HG02884 (cell line): Measurements from ENCODE around the gene ACE.

Experiments
- ATAC-seq: cut with Tn5 transposase; IDR thresholded peaks from one replicate; pipeline ENCODE4 v1.9.1; 2021; ENCODE audit warnings: mild to moderate bottlenecking, moderate library complexity; ENCODE audit not compliant: unreplicated experiment

Gene ACE

GRCh38 chr17:63474174-63474573 is 2.7 kb upstream of the ACE start:
- ATAC-seq = no peak

GRCh38 chr17:63474586-63475460 is 2.0 kb upstream of the ACE start:
- ATAC-seq = no peak

- ATAC-seq = no peak
Observed at GRCh38 chr17:63475491-63476412, 1.1 kb upstream of the ACE start.

GRCh38 chr17:63476459-63476853 is 405 bp upstream of the ACE start:
- no peak for ATAC-seq

- no peak for ATAC-seq
Observed at GRCh38 chr17:63477480-63478440, 899 bp downstream of the ACE start.

- ATAC-seq = peak; percentile 64
Observed at GRCh38 chr17:63478814-63479494, 2.1 kb downstream of the ACE start.

GRCh38 chr17:63479495-63480184 is 2.8 kb downstream of the ACE start:
- no peak for ATAC-seq

- ATAC-seq = no peak
Observed at GRCh38 chr17:63480192-63480784, 3.4 kb downstream of the ACE start.

- ATAC-seq = no peak
Observed at GRCh38 chr17:63480826-63481487, 4.1 kb downstream of the ACE start.

GRCh38 chr17:63481488-63481870 is 4.6 kb downstream of the ACE start:
- ATAC-seq = no peak

GRCh38 chr17:63482509-63482908 is 5.6 kb downstream of the ACE start:
- no peak for ATAC-seq

GRCh38 chr17:63483038-63483437 is 6.2 kb downstream of the ACE start:
- ATAC-seq = no peak

- no peak for ATAC-seq
Observed at GRCh38 chr17:63483655-63484575, 7.1 kb downstream of the ACE start.

- no peak for ATAC-seq
Observed at GRCh38 chr17:63486317-63487013, 9.6 kb downstream of the ACE start.

GRCh38 chr17:63487014-63487339 is 10.1 kb downstream of the ACE start:
- ATAC-seq = no peak

- no peak for ATAC-seq
Observed at GRCh38 chr17:63488851-63489250, 12.0 kb downstream of the ACE start.

GRCh38 chr17:63489291-63489690 is 12.4 kb downstream of the ACE start:
- ATAC-seq = no peak
